Measurements from ENCODE around the gene LMF2.

- TF ChIP-seq EZH2phosphoT487 (IDR thresholded peaks at IDR 0.05; ENCODE audit: low read depth), result no peak
- no peak for TF ChIP-seq CTCF (IDR thresholded peaks at IDR 0.05; ENCODE audit: low read depth, low read length)
Observed at GRCh38 chr22:50464451-50464850, 43.1 kb downstream of the LMF2 start.
